KBM-7 (cell line): ENCODE measurements around the gene ARID1A.
"Not testable (repeated sequence)": the region's sequence is repeated elsewhere in the genome, so short reads cannot be mapped to it uniquely, and the experiment has no call there.

Source experiments
- DNase-seq: peaks from one replicate; pipeline ENCODE4 v3.0.0-alpha.2; 2015
- in situ Hi-C: fragments of 300-500 bp; cut with MboI; formaldehyde crosslinking; loops from 2 replicates; pipeline ENCODE4 v1.14.3; 2020; ENCODE audit warnings: low sequenced_read_pairs, low pct_unique_long_range_greater_than_20kb, mixed read lengths

The ARID1A gene

GRCh38 chr1:26697431-26697977 is 1.7 kb downstream of the ARID1A start:
- no peak for DNase-seq
- in situ Hi-C loops, result no loop called here

GRCh38 chr1:26697978-26698849 is 2.4 kb downstream of the ARID1A start:
- in situ Hi-C loops, result no loop called here
- peak; percentile 78 for DNase-seq

GRCh38 chr1:26700711-26701110 is 4.9 kb downstream of the ARID1A start:
- in situ Hi-C loops, result no loop called here
- DNase-seq, result no peak

GRCh38 chr1:26701266-26701994 is 5.6 kb downstream of the ARID1A start:
- in situ Hi-C loops, result no loop called here
- no peak for DNase-seq

- in situ Hi-C loops, result no loop called here
- DNase-seq, result no peak
Measured at GRCh38 chr1:26701995-26702679, 6.3 kb downstream of the ARID1A start.

- in situ Hi-C loops, result no loop called here
Measured at GRCh38 chr1:26702680-26703038, 6.8 kb downstream of the ARID1A start.

GRCh38 chr1:26703478-26703877 is 7.7 kb downstream of the ARID1A start:
- in situ Hi-C loops, result no loop called here
- no peak for DNase-seq

More at GRCh38 chr1:26702680-26703038, 6.8 kb downstream of the ARID1A start:
- DNase-seq, result no peak

- no peak for DNase-seq
- in situ Hi-C loops, result no loop called here
Measured at GRCh38 chr1:26704629-26705028, 8.8 kb downstream of the ARID1A start.

- DNase-seq, in situ Hi-C loops: not testable (repeated sequence)
Measured at GRCh38 chr1:26705227-26705626, 9.4 kb downstream of the ARID1A start.

GRCh38 chr1:26705788-26706311 is 10.0 kb downstream of the ARID1A start:
- no peak for DNase-seq
- in situ Hi-C loops, result no loop called here

GRCh38 chr1:26706315-26706714 is 10.5 kb downstream of the ARID1A start:
- in situ Hi-C loops, result no loop called here
- DNase-seq, result no peak

GRCh38 chr1:26710811-26711210 is 15.0 kb downstream of the ARID1A start:
- in situ Hi-C loops, result no loop called here
- no peak for DNase-seq

- DNase-seq, result no peak
- in situ Hi-C loops, result no loop called here
Measured at GRCh38 chr1:26711777-26712176, 16.0 kb downstream of the ARID1A start.

- in situ Hi-C loops, result no loop called here
- no peak for DNase-seq
Measured at GRCh38 chr1:26717017-26717491, 21.2 kb downstream of the ARID1A start.

- in situ Hi-C loops, result no loop called here
- no peak for DNase-seq
Measured at GRCh38 chr1:26719205-26719604, 23.4 kb downstream of the ARID1A start.

- DNase-seq, result peak; percentile 53
- in situ Hi-C loops, result no loop called here
Measured at GRCh38 chr1:26721669-26722355, 26.0 kb downstream of the ARID1A start.

GRCh38 chr1:26723013-26723991 is 27.5 kb downstream of the ARID1A start:
- DNase-seq, result peak; percentile 94
- in situ Hi-C loops, result no loop called here

- in situ Hi-C loops, result no loop called here
- no peak for DNase-seq
Measured at GRCh38 chr1:26724118-26724517, 28.3 kb downstream of the ARID1A start.
